Activated B cell treated with CpG ODN at 0.5 μM for 24 hours (primary cell): ENCODE results near the gene METTL9. TPM values are rescaled to one million over a fixed set of nuclear protein-coding genes. Genes with fewer than 3 reads are reported as not detected.

Experiments used
- ATAC-seq: fragments of 200-7000 bp; cut with Tn5 transposase; one replicate; pipeline ENCODE4 v1.10.0; 2021; ENCODE audit warnings: low read depth, mild to moderate bottlenecking, moderate library complexity
- CTCF ChIA-PET: fragments of 350-600 bp; sonication (Branson Sonifier 250); formaldehyde crosslinking; loops from one replicate; lab custom pipeline; 2021; ENCODE audit warnings: antibody characterized with exemption; lab: Charles Lee
- POLR2A ChIA-PET: fragments of 350-600 bp; sonication (Branson Sonifier 250); formaldehyde crosslinking; loops from one replicate; lab custom pipeline; 2021; ENCODE audit warnings: antibody characterized with exemption; lab: Charles Lee
- DNase-seq: peaks from one replicate; pipeline ENCODE4 v3.0.0; 2022
- H3K27ac Mint-ChIP-seq: one replicate; pipeline ENCODE4 v1.8.0; 2020; ENCODE audit warnings: mixed read lengths
- H3K27me3 Mint-ChIP-seq: one replicate; pipeline ENCODE4 v1.8.0; 2021; ENCODE audit warnings: mixed read lengths
- H3K36me3 Mint-ChIP-seq: one replicate; pipeline ENCODE4 v1.8.0; 2021; ENCODE audit warnings: low read depth, mixed read lengths
- H3K4me1 Mint-ChIP-seq: one replicate; pipeline ENCODE4 v1.8.0; 2021; ENCODE audit warnings: mixed read lengths
- H3K4me3 Mint-ChIP-seq: one replicate; pipeline ENCODE4 v1.8.0; 2020; ENCODE audit warnings: mild to moderate bottlenecking, mixed read lengths
- H3K9me3 Mint-ChIP-seq: one replicate; pipeline ENCODE4 v1.8.0; 2020; ENCODE audit warnings: mixed read lengths
- intact Hi-C: fragments of 100-400 bp; cut with micrococcal nuclease; formaldehyde crosslinking; loops from one replicate; pipeline ENCODE4 v1.15.1; 2024
- total RNA-seq: library from RNA; stranded (reverse); gene quantifications from 2 replicates; pipeline ENCODE4 v1.2.3, GENCODE V29; 2022
- TF ChIP-seq, protein P1 (sequence below): fragments of 200-600 bp; IDR thresholded peaks from one replicate; pipeline ENCODE4 v1.8.0; 2022; ENCODE audit warnings: antibody characterized with exemption, mild to moderate bottlenecking

The METTL9 gene
- total RNA-seq, 1 donor from 2014 or later = 53.3 TPM

DNA sequence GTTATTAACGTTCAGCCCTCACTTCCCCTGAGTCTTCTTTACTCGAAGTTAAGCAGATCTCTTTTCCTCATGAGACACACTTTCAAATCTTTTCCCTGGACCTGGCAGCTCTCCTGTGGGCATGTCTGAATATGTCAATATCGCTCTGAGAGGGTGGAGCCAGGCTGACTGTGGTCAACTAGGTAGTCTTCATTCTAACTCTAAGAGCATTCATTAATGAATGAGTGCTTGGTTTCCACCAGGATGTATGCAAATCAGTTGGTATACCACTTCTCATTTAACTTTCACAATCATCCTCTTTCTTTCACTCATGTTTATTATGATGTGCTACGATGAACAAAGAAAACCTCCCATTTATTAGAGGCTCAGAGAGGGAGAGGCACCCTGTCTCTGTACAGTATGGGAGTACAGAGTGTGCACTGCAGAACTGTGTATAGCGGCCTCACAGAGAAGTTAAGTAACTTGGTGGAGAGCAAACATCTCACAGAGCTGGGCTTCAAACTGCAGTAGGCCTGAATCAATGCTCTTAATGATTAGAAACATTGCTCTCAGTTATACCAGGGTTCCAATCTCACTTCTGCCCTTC lies 104.3 kb downstream of the METTL9 start:
- Mint-ChIP-seq H3K36me3 (no peaks in the 10 kb centered on the region), H3K4me1 (peaks cover 17% of the 10 kb centered on the region)
- peak; percentile 72 for ATAC-seq

DNA sequence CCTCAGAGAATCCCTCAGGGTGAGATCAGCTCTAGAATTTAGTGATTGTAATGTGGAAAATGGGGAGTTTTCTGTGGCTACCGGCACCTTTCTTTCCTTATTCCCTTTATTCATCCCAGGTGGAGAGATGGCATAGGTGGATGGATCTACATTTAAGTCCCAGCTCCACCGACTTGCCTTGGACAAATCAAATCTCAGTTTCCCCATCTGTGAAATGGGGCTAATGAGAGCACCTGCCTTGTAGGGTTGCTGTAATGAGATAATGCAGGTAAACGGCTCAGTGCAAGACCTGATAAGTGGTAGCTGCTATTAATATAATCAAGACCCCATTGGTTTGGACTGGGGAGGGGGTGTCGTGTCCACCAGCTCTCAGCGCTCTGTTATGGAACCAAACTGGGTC lies 104.9 kb downstream of the METTL9 start:
- ATAC-seq (no peak), DNase-seq (no peak)
- POLR2A ChIA-PET = interaction anchor here (0.6 kb wide), 3 partner anchors 13 to 117 kb away, joined by 4 to 11 read pairs (median 5); no protein-coding TSS in a partner anchor
- TF ChIP-seq, protein P1, sequence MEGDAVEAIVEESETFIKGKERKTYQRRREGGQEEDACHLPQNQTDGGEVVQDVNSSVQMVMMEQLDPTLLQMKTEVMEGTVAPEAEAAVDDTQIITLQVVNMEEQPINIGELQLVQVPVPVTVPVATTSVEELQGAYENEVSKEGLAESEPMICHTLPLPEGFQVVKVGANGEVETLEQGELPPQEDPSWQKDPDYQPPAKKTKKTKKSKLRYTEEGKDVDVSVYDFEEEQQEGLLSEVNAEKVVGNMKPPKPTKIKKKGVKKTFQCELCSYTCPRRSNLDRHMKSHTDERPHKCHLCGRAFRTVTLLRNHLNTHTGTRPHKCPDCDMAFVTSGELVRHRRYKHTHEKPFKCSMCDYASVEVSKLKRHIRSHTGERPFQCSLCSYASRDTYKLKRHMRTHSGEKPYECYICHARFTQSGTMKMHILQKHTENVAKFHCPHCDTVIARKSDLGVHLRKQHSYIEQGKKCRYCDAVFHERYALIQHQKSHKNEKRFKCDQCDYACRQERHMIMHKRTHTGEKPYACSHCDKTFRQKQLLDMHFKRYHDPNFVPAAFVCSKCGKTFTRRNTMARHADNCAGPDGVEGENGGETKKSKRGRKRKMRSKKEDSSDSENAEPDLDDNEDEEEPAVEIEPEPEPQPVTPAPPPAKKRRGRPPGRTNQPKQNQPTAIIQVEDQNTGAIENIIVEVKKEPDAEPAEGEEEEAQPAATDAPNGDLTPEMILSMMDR = no peak
- H3K9me3 Mint-ChIP-seq = no peaks in the 10 kb centered on the region
- peaks cover 3% of the 10 kb centered on the region for H3K27me3 Mint-ChIP-seq
- intact Hi-C loops = loop anchor here (10.0 kb wide), 2 partner anchors 101 to 1731 kb away; no protein-coding TSS in a partner anchor
- no peak overlapping the region for H3K4me3 Mint-ChIP-seq
- peak overlapping the region; percentile 30 for H3K27ac Mint-ChIP-seq
- no peaks in the 10 kb centered on the region for H3K36me3 Mint-ChIP-seq
- CTCF ChIA-PET = interaction anchor here (0.9 to 6.7 kb wide), 2 partner anchors 47 to 59 kb away, joined by 3 to 54 read pairs; no protein-coding TSS in a partner anchor
- peaks cover 17% of the 10 kb centered on the region for H3K4me1 Mint-ChIP-seq

More for the DNA sequence above, 104.3 kb downstream of the METTL9 start:
- intact Hi-C loops = loop anchor here (1.0 to 10.0 kb wide), 3 partner anchors 46 to 1731 kb away; no protein-coding TSS in a partner anchor
- DNase-seq = no peak
- Mint-ChIP-seq H3K9me3 (no peaks in the 10 kb centered on the region), H3K4me3 (peak overlapping the region; percentile 47), H3K27ac (peak overlapping the region; percentile 30), H3K27me3 (peaks cover 3% of the 10 kb centered on the region)
- TF ChIP-seq, protein P1 = no peak
- ChIA-PET CTCF (interaction anchor here (0.9 to 6.7 kb wide), 2 partner anchors 46 to 59 kb away, joined by 3 to 54 read pairs; no protein-coding TSS in a partner anchor), POLR2A (interaction anchor here (0.6 kb wide), 2 partner anchors 12 to 116 kb away, joined by 4 to 11 read pairs; no protein-coding TSS in a partner anchor)

DNA sequence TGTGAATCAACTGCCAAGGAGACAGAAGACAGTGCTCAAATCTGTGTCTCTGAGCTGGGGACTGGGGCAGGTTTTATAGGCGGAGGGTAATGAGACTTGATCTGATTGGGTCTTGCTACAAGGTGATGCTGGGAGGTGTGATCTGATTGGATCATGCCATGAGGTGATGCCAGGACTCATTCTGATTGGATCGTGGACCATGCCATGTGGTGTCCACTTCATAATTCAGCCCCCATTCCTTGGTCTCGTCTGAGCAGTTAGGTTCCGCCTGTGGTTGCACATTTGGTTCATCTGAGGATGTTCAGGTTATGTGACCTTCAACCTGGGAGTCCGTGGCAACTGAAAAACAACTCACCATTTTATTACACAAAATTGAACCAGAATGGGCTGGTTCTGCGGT lies 105.4 kb downstream of the METTL9 start:
- intact Hi-C loops = loop anchor here (5.0 to 10.0 kb wide), 3 partner anchors 100 to 1730 kb away; no protein-coding TSS in a partner anchor
- DNase-seq = no peak
- H3K4me1 Mint-ChIP-seq = peaks cover 17% of the 10 kb centered on the region
- no peaks in the 10 kb centered on the region for H3K36me3 Mint-ChIP-seq
- no peaks in the 10 kb centered on the region for H3K9me3 Mint-ChIP-seq
- no peak for ATAC-seq
- TF ChIP-seq, protein P1 = no peak
- POLR2A ChIA-PET = interaction anchor here (0.6 kb wide), 1 partner anchor 15 kb away, joined by 5 read pairs; no protein-coding TSS in a partner anchor
- H3K27ac Mint-ChIP-seq = no peak overlapping the region
- H3K4me3 Mint-ChIP-seq = no peak overlapping the region
- peaks cover 3% of the 10 kb centered on the region for H3K27me3 Mint-ChIP-seq
- CTCF ChIA-PET = interaction anchor here (0.9 to 6.7 kb wide), 2 partner anchors 47 to 60 kb away, joined by 3 to 54 read pairs; no protein-coding TSS in a partner anchor

Other genes starting within 250 kb of the METTL9 start
- 0.29 and 0.46 TPM in 2 replicates for gene IGSF6, start 53.0 kb downstream of the METTL9 start, total RNA-seq
- gene OTOA, start 64.4 kb downstream of the METTL9 start, total RNA-seq = 0.42 and 0.60 TPM in 2 replicates